A549 (cell line): ENCODE results near the gene TUT4. TPM values are rescaled to one million over a fixed set of nuclear protein-coding genes. Genes with fewer than 3 reads are reported as not detected.

Source experiments
- ATAC-seq, 2 experiments: fragments of 200-7000 bp in 1 of 2; fragments of >200 bp in 1 of 2; cut with Nextera tagmentation in 1 of 2; cut with Tn5 transposase in 1 of 2; 3 replicates each; pipeline versions ENCODE4 v1.8.0 to v1.9.1; 2018 to 2020; ENCODE audit warnings: mild to moderate bottlenecking in 1 of 2, moderate library complexity in 1 of 2
- CTCF ChIA-PET: fragments of 300-600 bp; sonication (Branson Sonifier 250); formaldehyde crosslinking; extraction: SDS; loops from one replicate; lab custom pipeline; 2021; ENCODE audit warnings: antibody characterized with exemption, inconsistent platforms; lab: Yijun Ruan, JAX
- POLR2A ChIA-PET: fragments of 350-600 bp; formaldehyde crosslinking; extraction: SDS; loops from one replicate; lab custom pipeline; 2021; ENCODE audit warnings: antibody characterized with exemption, inconsistent platforms; lab: Yijun Ruan, JAX
- DNase-seq, 2 experiments: peaks; one replicate each; pipeline versions ENCODE4 v3.0.0 to v3.0.0-alpha.2; 2011 to 2016; ENCODE audit warnings: low read depth in 1 of 2, low spot score in 1 of 2
- FAIRE-seq: peaks from 2 replicates; lab custom pipeline; 2011; peaks lifted over from hg19 to GRCh38; lab: Jason Lieb, UNC
- H3K27ac ChIP-seq, 2 experiments: fragments of >200 bp; sonication (Bioruptor Twin); formaldehyde crosslinking; 3 replicates each; pipeline ENCODE4 v1.5.1; 2016 to 2017
- H3K4me1 ChIP-seq: fragments of >200 bp; sonication (Bioruptor Twin); formaldehyde crosslinking; 3 replicates; pipeline ENCODE4 v1.6.1; 2016
- H3K4me2 ChIP-seq: fragments of >200 bp; sonication (Bioruptor Twin); formaldehyde crosslinking; 3 replicates; pipeline ENCODE4 v1.6.1; 2016
- H3K4me3 ChIP-seq: fragments of >200 bp; sonication (Bioruptor Twin); formaldehyde crosslinking; 3 replicates; pipeline ENCODE4 v1.5.1; 2016
- H3K9me3 ChIP-seq: fragments of >200 bp; sonication (Bioruptor Twin); formaldehyde crosslinking; 3 replicates; pipeline ENCODE4 v1.6.1; 2016
- BHLHE40 ChIP-seq: IDR thresholded peaks from 2 replicates; pipeline ENCODE4 v1.6.1; 2012; ENCODE audit warnings: low read depth, low read length, inconsistent platforms
- CBX2 ChIP-seq: fragments of 200-600 bp; sonication (generic); IDR thresholded peaks from 2 replicates; pipeline ENCODE4 v1.6.1; 2016; ENCODE audit warnings: low read depth, mild to moderate bottlenecking, borderline replicate concordance
- ESRRA ChIP-seq: fragments of 150-350 bp; IDR thresholded peaks from 2 replicates; pipeline ENCODE4 v1.6.1; 2014; ENCODE audit warnings: mild to moderate bottlenecking, low read length, borderline replicate concordance
- FOSB ChIP-seq: fragments of 250-450 bp; sonication (Bioruptor Pico); IDR thresholded peaks from 2 replicates; pipeline ENCODE4 v1.5.0; 2020; ENCODE audit warnings: mild to moderate bottlenecking, moderate library complexity
- FOSL2 ChIP-seq, 2 experiments: fragments of 450-650 bp in 1 of 2; fragments of >200 bp in 1 of 2; sonication (Bioruptor Twin) in 1 of 2; formaldehyde crosslinking; IDR thresholded peaks; 2 replicates each; pipeline versions ENCODE4 v1.5.0 to v1.6.1; 2016 to 2020; ENCODE audit warnings: mild to moderate bottlenecking in 1 of 2, moderate library complexity in 1 of 2
- FOXS1 ChIP-seq: fragments of 250-450 bp; sonication (Bioruptor Pico); IDR thresholded peaks from 2 replicates; pipeline ENCODE4 v1.5.0; 2020; ENCODE audit warnings: mild to moderate bottlenecking, moderate library complexity
- JUN ChIP-seq, 2 experiments: fragments of >200 bp; sonication (Bioruptor Twin); formaldehyde crosslinking; IDR thresholded peaks; 2 replicates in 1 of 2; 3 replicates in 1 of 2; pipeline ENCODE4 v1.6.1; 2016 to 2017
- JUNB ChIP-seq: fragments of >200 bp; sonication (Bioruptor Twin); formaldehyde crosslinking; IDR thresholded peaks from 2 replicates; pipeline ENCODE4 v1.6.1; 2016
- MYC ChIP-seq: IDR thresholded peaks from 2 replicates; pipeline ENCODE4 v1.6.1; 2012; ENCODE audit warnings: mild to moderate bottlenecking, inconsistent platforms, low read length, improper control_type of control experiment, borderline replicate concordance
- NFE2L2 ChIP-seq: fragments of 150-350 bp; conservative IDR thresholded peaks from 2 replicates; pipeline ENCODE4 v1.6.1; 2014; ENCODE audit warnings: low read length
- NPAS2 ChIP-seq: fragments of 250-450 bp; sonication (Bioruptor Pico); IDR thresholded peaks from 2 replicates; pipeline ENCODE4 v1.8.0; 2022; ENCODE audit warnings: mild to moderate bottlenecking, moderate library complexity, borderline replicate concordance
- RFX5 ChIP-seq: fragments of 450-650 bp; IDR thresholded peaks from 2 replicates; pipeline ENCODE4 v1.7.1; 2014; ENCODE audit warnings: antibody characterized with exemption, mild to moderate bottlenecking, moderate library complexity
- SMC3 ChIP-seq: fragments of >200 bp; sonication (Bioruptor Twin); formaldehyde crosslinking; IDR thresholded peaks from 3 replicates; pipeline ENCODE4 v1.6.1; 2018; ENCODE audit warnings: inconsistent platforms
- TP53 ChIP-seq: fragments of 250-450 bp; sonication (Bioruptor Pico); IDR thresholded peaks from 2 replicates; pipeline ENCODE4 v1.5.0; 2021; ENCODE audit warnings: mild to moderate bottlenecking, moderate library complexity
- ZC3H11A ChIP-seq: fragments of 450-650 bp; IDR thresholded peaks from 2 replicates; pipeline ENCODE4 v1.6.1; 2014; ENCODE audit warnings: antibody characterized with exemption, mild to moderate bottlenecking
- WGBS: methylation state at CpG from one replicate; pipeline ENCODE4 v1.1.6; 2017; ENCODE audit errors: missing lambda C conversion rate; 5-methylcytosine and 5-hydroxymethylcytosine counted together
- polyA plus RNA-seq, 4 experiments: library from polyadenylated mRNA; depleted of rRNA in 3 of 4; stranded (reverse); fragments of >200 nt; fragmentation: RNase III in 1 of 4; extraction: RNeasy Plus Mini Kit Qiagen cat#74134 plus additional on column Dnase treatment in 1 of 4; gene quantifications; 2 replicates in 3 of 4; 3 replicates in 1 of 4; pipeline ENCODE4 v1.2.3, GENCODE V29; 2011 to 2017
- TF ChIP-seq, protein P1 (sequence below): fragments of 200-600 bp; sonication (generic); IDR thresholded peaks from 2 replicates; pipeline ENCODE4 v1.6.1; 2016; ENCODE audit warnings: antibody characterized with exemption, mild to moderate bottlenecking, moderate library complexity
- TF ChIP-seq, protein P2 (sequence below): fragments of 250-450 bp; sonication (Bioruptor Pico); IDR thresholded peaks from 2 replicates; pipeline ENCODE4 v1.5.0; 2020; ENCODE audit warnings: low read depth, mild to moderate bottlenecking, moderate library complexity
- TF ChIP-seq, protein P3 (sequence below): fragments of >200 bp; sonication (Bioruptor Twin); formaldehyde crosslinking; IDR thresholded peaks from 2 replicates; pipeline ENCODE4 v1.6.1; 2016
- TF ChIP-seq, protein P4 (sequence below): fragments of >200 bp; sonication (Bioruptor Twin); formaldehyde crosslinking; IDR thresholded peaks from 3 replicates; pipeline ENCODE4 v1.5.1; 2016

The TUT4 gene
- polyA plus RNA-seq, 2 of the 4 experiments (the other 2 are of a cell fraction): 25.3 to 34.1 TPM

DNA sequence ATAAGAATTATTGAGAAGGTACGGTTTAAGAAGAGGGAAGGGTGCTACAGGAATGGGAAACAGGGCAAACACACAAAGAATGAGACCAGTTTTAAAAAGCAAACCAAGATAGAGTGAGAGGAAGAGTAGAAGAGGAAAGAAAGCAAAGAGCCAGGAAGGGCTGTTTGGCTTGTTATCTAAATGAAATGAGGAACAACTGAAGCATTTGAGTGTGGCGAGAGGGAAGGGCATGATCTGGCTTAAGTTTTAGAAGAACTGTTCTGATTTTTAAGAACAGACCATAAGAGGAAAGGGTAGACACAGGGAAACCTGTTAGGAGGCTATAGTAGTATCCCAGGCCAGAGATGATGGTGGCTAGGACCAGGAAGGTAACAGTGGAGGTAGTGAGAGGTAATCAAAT, 73.8 kb downstream of the TUT4 start:
- no peak overlapping the region for H3K27ac ChIP-seq
- TF ChIP-seq SMC3: no peak
- no peak overlapping the region for H3K4me3 ChIP-seq
- WGBS: 92% methylated on average over 2 of the region's 2 CpGs
- ChIA-PET POLR2A (no interaction called here), CTCF (no interaction called here)
- no peaks in the 10 kb centered on the region for H3K9me3 ChIP-seq
- no peak for DNase-seq
- H3K4me1 ChIP-seq: no peaks in the 10 kb centered on the region
- no peak for FAIRE-seq
- ATAC-seq: no peak
- no peak overlapping the region for H3K4me2 ChIP-seq

DNA sequence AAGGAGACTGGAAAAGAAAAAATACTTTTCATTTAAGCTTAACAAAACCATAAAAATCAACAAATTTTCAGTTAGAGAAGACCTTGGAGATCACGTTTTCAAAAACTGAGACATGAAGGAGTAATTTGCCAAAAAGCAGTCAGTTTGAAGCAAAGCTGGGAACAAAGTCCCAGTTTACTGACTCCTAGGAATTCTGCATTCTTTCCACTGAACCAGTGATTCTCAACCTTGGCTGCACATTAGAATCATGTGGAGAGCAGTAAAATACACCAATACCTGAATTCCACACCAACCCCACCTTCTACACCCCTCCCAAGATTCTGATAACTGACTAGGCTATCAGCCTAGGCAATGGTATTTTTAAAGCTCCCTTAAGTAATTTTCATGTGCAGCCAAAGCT, 75.0 kb downstream of the TUT4 start:
- FAIRE-seq (no peak), ATAC-seq (no peak)
- Histone ChIP-seq H3K9me3 (no peaks in the 10 kb centered on the region), H3K4me1 (no peaks in the 10 kb centered on the region)
- POLR2A ChIA-PET: no interaction called here
- CTCF ChIA-PET: no interaction called here
- TF ChIP-seq, protein P1, sequence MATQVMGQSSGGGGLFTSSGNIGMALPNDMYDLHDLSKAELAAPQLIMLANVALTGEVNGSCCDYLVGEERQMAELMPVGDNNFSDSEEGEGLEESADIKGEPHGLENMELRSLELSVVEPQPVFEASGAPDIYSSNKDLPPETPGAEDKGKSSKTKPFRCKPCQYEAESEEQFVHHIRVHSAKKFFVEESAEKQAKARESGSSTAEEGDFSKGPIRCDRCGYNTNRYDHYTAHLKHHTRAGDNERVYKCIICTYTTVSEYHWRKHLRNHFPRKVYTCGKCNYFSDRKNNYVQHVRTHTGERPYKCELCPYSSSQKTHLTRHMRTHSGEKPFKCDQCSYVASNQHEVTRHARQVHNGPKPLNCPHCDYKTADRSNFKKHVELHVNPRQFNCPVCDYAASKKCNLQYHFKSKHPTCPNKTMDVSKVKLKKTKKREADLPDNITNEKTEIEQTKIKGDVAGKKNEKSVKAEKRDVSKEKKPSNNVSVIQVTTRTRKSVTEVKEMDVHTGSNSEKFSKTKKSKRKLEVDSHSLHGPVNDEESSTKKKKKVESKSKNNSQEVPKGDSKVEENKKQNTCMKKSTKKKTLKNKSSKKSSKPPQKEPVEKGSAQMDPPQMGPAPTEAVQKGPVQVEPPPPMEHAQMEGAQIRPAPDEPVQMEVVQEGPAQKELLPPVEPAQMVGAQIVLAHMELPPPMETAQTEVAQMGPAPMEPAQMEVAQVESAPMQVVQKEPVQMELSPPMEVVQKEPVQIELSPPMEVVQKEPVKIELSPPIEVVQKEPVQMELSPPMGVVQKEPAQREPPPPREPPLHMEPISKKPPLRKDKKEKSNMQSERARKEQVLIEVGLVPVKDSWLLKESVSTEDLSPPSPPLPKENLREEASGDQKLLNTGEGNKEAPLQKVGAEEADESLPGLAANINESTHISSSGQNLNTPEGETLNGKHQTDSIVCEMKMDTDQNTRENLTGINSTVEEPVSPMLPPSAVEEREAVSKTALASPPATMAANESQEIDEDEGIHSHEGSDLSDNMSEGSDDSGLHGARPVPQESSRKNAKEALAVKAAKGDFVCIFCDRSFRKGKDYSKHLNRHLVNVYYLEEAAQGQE: no peak
- TF ChIP-seq NPAS2 (CRISPR knock-in tag) (no peak), FOSB (CRISPR knock-in tag) (no peak), JUN (IDR thresholded peaks at IDR 0.05) (no peak), JUNB (no peak), RFX5 (no peak), ZC3H11A (no peak), ESRRA (no peak), NFE2L2 (no peak), TP53 (CRISPR knock-in tag) (no peak), CBX2 (no peak), FOSL2 (IDR thresholded peaks at IDR 0.05) (no peak), FOSL2 (CRISPR knock-in tag; IDR thresholded peaks at IDR 0.05) (no peak), MYC (no peak), FOXS1 (no peak), BHLHE40 (no peak)
- TF ChIP-seq, protein P2, sequence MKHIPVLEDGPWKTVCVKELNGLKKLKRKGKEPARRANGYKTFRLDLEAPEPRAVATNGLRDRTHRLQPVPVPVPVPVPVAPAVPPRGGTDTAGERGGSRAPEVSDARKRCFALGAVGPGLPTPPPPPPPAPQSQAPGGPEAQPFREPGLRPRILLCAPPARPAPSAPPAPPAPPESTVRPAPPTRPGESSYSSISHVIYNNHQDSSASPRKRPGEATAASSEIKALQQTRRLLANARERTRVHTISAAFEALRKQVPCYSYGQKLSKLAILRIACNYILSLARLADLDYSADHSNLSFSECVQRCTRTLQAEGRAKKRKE (CRISPR knock-in tag): no peak
- TF ChIP-seq, protein P3, sequence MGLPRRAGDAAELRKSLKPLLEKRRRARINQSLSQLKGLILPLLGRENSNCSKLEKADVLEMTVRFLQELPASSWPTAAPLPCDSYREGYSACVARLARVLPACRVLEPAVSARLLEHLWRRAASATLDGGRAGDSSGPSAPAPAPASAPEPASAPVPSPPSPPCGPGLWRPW: no peak
- TF ChIP-seq, protein P4, sequence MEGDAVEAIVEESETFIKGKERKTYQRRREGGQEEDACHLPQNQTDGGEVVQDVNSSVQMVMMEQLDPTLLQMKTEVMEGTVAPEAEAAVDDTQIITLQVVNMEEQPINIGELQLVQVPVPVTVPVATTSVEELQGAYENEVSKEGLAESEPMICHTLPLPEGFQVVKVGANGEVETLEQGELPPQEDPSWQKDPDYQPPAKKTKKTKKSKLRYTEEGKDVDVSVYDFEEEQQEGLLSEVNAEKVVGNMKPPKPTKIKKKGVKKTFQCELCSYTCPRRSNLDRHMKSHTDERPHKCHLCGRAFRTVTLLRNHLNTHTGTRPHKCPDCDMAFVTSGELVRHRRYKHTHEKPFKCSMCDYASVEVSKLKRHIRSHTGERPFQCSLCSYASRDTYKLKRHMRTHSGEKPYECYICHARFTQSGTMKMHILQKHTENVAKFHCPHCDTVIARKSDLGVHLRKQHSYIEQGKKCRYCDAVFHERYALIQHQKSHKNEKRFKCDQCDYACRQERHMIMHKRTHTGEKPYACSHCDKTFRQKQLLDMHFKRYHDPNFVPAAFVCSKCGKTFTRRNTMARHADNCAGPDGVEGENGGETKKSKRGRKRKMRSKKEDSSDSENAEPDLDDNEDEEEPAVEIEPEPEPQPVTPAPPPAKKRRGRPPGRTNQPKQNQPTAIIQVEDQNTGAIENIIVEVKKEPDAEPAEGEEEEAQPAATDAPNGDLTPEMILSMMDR: no peak
- TF ChIP-seq, all 56 proteins: peak for 0
- no peak for DNase-seq
- no peak overlapping the region for H3K27ac ChIP-seq
- WGBS: 82% methylated on average over 1 of the region's 1 CpG
- H3K4me3 ChIP-seq: no peak overlapping the region
- no peak overlapping the region for H3K4me2 ChIP-seq
